HepG2 (cell line): ENCODE measurements around the gene SALL2. TPM values are rescaled to one million over a fixed set of nuclear protein-coding genes. Genes with fewer than 3 reads are reported as not detected.
A peak's percentile ranks its signal among the peaks of the same experiment; 100 is the strongest.

Experiments
- KLF15 ChIP-seq: sonication (generic); formaldehyde crosslinking; IDR thresholded peaks from 2 replicates; pipeline ENCODE4 v1.8.1; 2023; ENCODE audit warnings: borderline replicate concordance, mild to moderate bottlenecking, inconsistent platforms, missing genetic modification reagents, mixed read lengths
- KLF6 ChIP-seq: IDR thresholded peaks from 2 replicates; pipeline ENCODE4 v1.8.0; 2016; ENCODE audit warnings: missing biosample characterization, missing genetic modification reagents
- RFX1 ChIP-seq: fragments of 450-650 bp; IDR thresholded peaks from 2 replicates; pipeline ENCODE4 v1.6.1; 2017
- SUZ12 ChIP-seq: fragments of 150-350 bp; IDR thresholded peaks from 2 replicates; pipeline ENCODE4 v1.6.1; 2014; ENCODE audit warnings: low read depth, low read length
- TEAD2 ChIP-seq: sonication (generic); formaldehyde crosslinking; IDR thresholded peaks from 2 replicates; pipeline ENCODE4 v1.9.0; 2021; ENCODE audit warnings: missing genetic modification reagents
- ZKSCAN1 ChIP-seq: fragments of 150-350 bp; IDR thresholded peaks from 2 replicates; pipeline ENCODE4 v1.6.1; 2014; ENCODE audit warnings: low read length
- ZNF143 ChIP-seq: sonication (generic); formaldehyde crosslinking; IDR thresholded peaks from 2 replicates; pipeline ENCODE4 v1.4.0; 2020; ENCODE audit warnings: missing genetic modification reagents
- ZNF234 ChIP-seq: sonication (generic); formaldehyde crosslinking; conservative IDR thresholded peaks from 2 replicates; pipeline ENCODE4 v1.5.1; 2020; ENCODE audit warnings: mild to moderate bottlenecking, missing genetic modification reagents
- ZNF530 ChIP-seq: sonication (generic); formaldehyde crosslinking; IDR thresholded peaks from 2 replicates; pipeline ENCODE4 v1.5.0; 2020; ENCODE audit warnings: low read depth, mild to moderate bottlenecking, missing genetic modification reagents
- ZNF660 ChIP-seq: sonication (generic); formaldehyde crosslinking; IDR thresholded peaks from 2 replicates; pipeline ENCODE4 v1.5.1; 2020; ENCODE audit warnings: mild to moderate bottlenecking, low read depth, missing genetic modification reagents, borderline replicate concordance
- ZNF737 ChIP-seq: sonication (generic); formaldehyde crosslinking; IDR thresholded peaks from 2 replicates; pipeline ENCODE4 v1.5.0; 2020; ENCODE audit warnings: missing genetic modification reagents, mild to moderate bottlenecking, borderline replicate concordance
- ZNF746 ChIP-seq: sonication (generic); formaldehyde crosslinking; IDR thresholded peaks from 2 replicates; pipeline ENCODE4 v1.8.0; 2022; ENCODE audit warnings: mild to moderate bottlenecking, missing genetic modification reagents
- ZNF790 ChIP-seq: sonication (generic); formaldehyde crosslinking; IDR thresholded peaks from 2 replicates; pipeline ENCODE4 v1.8.0; 2022; ENCODE audit warnings: missing genetic modification reagents, mild to moderate bottlenecking, borderline replicate concordance
- polyA plus RNA-seq, 8 experiments: library from polyadenylated mRNA; depleted of rRNA in 3 of 8; stranded (reverse) in 7 of 8; unstranded in 1 of 8; fragments of >200 nt; fragmentation: Illumina TruSeq in 4 of 8; extraction: Trizol in 4 of 8; gene quantifications; 2 replicates each; pipeline versions ENCODE4 v1.2.1 to v1.2.3, GENCODE V29; 2011 to 2016; ENCODE audit warnings: low read depth in 4 of 8, missing spikeins in 1 of 8, mixed read lengths in 1 of 8; ENCODE audit not compliant: insufficient read depth in 1 of 8
- total RNA-seq, 5 experiments: library from RNA; depleted of rRNA; stranded (reverse); fragments of >200 nt; fragmentation: Illumina TruSeq; extraction: Trizol; gene quantifications; 2 replicates each; pipeline ENCODE4 v1.2.3, GENCODE V29; 2016; ENCODE audit warnings: low read depth in 1 of 5
- TF ChIP-seq, protein P1 (sequence below): sonication (generic); formaldehyde crosslinking; IDR thresholded peaks from 2 replicates; pipeline ENCODE4 v1.5.0; 2020; ENCODE audit warnings: mild to moderate bottlenecking, missing genetic modification reagents, borderline replicate concordance
- TF ChIP-seq, protein P2 (sequence below): sonication (generic); formaldehyde crosslinking; IDR thresholded peaks from 2 replicates; pipeline ENCODE4 v1.5.0; 2020; ENCODE audit warnings: missing genetic modification reagents
- TF ChIP-seq, protein P3 (sequence below): sonication (generic); formaldehyde crosslinking; IDR thresholded peaks from 2 replicates; pipeline ENCODE4 v1.5.1; 2020; ENCODE audit warnings: missing genetic modification reagents, mild to moderate bottlenecking, borderline replicate concordance
- TF ChIP-seq, protein P4 (sequence below): sonication (generic); formaldehyde crosslinking; IDR thresholded peaks from 2 replicates; pipeline ENCODE4 v1.9.0; 2021; ENCODE audit warnings: missing genetic modification reagents, borderline replicate concordance

Gene SALL2
- total and polyA plus RNA-seq, 2 of the 13 experiments (the other 11 are each of a cell fraction or from before 2014, with no cell fraction given), result 4.9 to 5.8 TPM

DNA sequence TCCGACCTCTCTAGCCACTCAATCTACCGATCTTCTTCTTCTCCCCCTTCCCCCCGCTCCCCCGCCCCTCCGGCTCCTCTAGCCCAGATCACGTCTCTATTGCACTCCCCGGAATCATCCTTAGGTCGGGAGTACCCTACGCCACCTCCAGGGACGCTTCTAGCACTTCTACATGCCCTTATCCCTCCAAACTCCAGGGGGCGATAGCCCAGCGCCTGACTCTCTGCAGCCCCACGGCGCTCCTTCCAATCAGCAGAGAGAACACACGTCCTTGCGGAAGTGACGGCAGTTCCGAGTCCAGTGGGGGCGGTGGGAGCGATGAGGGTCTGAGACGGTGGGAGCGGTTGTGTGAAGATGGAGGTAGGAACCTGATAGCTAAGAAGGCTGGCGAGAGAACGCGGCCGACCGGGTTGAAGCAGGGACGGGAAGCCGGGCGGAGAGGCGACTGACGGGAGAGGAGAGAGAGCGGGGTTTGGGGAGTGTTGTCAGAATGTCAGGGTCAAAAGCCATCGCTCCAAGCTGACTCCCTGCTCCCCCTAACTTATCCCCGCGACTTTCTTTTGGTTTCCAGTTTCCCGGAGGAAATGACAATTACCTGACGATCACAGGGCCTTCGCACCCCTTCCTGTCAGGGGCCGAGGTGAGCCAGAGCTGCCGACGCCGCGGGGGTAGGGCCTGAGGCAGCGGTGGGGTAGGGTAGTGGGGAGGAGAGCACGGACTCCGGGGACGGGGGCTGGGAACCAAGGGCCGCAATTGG lies 49.0 kb downstream of the SALL2 start, which contains the start of the genes RAB2B and TOX4 (continued):
- TF ChIP-seq, protein P1, sequence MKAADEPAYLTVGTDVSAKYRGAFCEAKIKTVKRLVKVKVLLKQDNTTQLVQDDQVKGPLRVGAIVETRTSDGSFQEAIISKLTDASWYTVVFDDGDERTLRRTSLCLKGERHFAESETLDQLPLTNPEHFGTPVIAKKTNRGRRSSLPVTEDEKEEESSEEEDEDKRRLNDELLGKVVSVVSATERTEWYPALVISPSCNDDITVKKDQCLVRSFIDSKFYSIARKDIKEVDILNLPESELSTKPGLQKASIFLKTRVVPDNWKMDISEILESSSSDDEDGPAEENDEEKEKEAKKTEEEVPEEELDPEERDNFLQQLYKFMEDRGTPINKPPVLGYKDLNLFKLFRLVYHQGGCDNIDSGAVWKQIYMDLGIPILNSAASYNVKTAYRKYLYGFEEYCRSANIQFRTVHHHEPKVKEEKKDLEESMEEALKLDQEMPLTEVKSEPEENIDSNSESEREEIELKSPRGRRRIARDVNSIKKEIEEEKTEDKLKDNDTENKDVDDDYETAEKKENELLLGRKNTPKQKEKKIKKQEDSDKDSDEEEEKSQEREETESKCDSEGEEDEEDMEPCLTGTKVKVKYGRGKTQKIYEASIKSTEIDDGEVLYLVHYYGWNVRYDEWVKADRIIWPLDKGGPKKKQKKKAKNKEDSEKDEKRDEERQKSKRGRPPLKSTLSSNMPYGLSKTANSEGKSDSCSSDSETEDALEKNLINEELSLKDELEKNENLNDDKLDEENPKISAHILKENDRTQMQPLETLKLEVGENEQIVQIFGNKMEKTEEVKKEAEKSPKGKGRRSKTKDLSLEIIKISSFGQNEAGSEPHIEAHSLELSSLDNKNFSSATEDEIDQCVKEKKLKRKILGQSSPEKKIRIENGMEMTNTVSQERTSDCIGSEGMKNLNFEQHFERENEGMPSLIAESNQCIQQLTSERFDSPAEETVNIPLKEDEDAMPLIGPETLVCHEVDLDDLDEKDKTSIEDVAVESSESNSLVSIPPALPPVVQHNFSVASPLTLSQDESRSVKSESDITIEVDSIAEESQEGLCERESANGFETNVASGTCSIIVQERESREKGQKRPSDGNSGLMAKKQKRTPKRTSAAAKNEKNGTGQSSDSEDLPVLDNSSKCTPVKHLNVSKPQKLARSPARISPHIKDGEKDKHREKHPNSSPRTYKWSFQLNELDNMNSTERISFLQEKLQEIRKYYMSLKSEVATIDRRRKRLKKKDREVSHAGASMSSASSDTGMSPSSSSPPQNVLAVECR (CRISPR knock-in tag), result peak; percentile 96
- no peak for TF ChIP-seq ZNF530 (CRISPR knock-in tag)
- peak; percentile 81 for TF ChIP-seq KLF6 (CRISPR knock-in tag)
- peak; percentile 50; the same call in 1 of the 2 replicates for TF ChIP-seq ZNF143 (CRISPR knock-in tag)
- TF ChIP-seq, protein P2, sequence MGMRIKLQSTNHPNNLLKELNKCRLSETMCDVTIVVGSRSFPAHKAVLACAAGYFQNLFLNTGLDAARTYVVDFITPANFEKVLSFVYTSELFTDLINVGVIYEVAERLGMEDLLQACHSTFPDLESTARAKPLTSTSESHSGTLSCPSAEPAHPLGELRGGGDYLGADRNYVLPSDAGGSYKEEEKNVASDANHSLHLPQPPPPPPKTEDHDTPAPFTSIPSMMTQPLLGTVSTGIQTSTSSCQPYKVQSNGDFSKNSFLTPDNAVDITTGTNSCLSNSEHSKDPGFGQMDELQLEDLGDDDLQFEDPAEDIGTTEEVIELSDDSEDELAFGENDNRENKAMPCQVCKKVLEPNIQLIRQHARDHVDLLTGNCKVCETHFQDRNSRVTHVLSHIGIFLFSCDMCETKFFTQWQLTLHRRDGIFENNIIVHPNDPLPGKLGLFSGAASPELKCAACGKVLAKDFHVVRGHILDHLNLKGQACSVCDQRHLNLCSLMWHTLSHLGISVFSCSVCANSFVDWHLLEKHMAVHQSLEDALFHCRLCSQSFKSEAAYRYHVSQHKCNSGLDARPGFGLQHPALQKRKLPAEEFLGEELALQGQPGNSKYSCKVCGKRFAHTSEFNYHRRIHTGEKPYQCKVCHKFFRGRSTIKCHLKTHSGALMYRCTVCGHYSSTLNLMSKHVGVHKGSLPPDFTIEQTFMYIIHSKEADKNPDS (CRISPR knock-in tag), result no peak; the same call in 1 of the 2 replicates
- peak; percentile 74; the same call in 1 of the 2 replicates for TF ChIP-seq ZNF790 (CRISPR knock-in tag)
- TF ChIP-seq ZNF746 (CRISPR knock-in tag), result no peak; the same call in 1 of the 2 replicates
- TF ChIP-seq TEAD2 (CRISPR knock-in tag), result peak; percentile 87; the same call in 1 of the 2 replicates
- no peak for TF ChIP-seq ZNF234 (CRISPR knock-in tag)
- no peak for TF ChIP-seq ZNF660 (CRISPR knock-in tag)
- TF ChIP-seq, protein P3, sequence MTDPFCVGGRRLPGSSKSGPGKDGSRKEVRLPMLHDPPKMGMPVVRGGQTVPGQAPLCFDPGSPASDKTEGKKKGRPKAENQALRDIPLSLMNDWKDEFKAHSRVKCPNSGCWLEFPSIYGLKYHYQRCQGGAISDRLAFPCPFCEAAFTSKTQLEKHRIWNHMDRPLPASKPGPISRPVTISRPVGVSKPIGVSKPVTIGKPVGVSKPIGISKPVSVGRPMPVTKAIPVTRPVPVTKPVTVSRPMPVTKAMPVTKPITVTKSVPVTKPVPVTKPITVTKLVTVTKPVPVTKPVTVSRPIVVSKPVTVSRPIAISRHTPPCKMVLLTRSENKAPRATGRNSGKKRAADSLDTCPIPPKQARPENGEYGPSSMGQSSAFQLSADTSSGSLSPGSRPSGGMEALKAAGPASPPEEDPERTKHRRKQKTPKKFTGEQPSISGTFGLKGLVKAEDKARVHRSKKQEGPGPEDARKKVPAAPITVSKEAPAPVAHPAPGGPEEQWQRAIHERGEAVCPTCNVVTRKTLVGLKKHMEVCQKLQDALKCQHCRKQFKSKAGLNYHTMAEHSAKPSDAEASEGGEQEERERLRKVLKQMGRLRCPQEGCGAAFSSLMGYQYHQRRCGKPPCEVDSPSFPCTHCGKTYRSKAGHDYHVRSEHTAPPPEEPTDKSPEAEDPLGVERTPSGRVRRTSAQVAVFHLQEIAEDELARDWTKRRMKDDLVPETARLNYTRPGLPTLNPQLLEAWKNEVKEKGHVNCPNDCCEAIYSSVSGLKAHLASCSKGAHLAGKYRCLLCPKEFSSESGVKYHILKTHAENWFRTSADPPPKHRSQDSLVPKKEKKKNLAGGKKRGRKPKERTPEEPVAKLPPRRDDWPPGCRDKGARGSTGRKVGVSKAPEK (CRISPR knock-in tag), result no peak
- no peak for TF ChIP-seq RFX1
- TF ChIP-seq ZKSCAN1, result peak; percentile 76
- peak; percentile 60; the same call in 1 of the 2 replicates for TF ChIP-seq KLF15 (CRISPR knock-in tag)
- TF ChIP-seq, protein P4, sequence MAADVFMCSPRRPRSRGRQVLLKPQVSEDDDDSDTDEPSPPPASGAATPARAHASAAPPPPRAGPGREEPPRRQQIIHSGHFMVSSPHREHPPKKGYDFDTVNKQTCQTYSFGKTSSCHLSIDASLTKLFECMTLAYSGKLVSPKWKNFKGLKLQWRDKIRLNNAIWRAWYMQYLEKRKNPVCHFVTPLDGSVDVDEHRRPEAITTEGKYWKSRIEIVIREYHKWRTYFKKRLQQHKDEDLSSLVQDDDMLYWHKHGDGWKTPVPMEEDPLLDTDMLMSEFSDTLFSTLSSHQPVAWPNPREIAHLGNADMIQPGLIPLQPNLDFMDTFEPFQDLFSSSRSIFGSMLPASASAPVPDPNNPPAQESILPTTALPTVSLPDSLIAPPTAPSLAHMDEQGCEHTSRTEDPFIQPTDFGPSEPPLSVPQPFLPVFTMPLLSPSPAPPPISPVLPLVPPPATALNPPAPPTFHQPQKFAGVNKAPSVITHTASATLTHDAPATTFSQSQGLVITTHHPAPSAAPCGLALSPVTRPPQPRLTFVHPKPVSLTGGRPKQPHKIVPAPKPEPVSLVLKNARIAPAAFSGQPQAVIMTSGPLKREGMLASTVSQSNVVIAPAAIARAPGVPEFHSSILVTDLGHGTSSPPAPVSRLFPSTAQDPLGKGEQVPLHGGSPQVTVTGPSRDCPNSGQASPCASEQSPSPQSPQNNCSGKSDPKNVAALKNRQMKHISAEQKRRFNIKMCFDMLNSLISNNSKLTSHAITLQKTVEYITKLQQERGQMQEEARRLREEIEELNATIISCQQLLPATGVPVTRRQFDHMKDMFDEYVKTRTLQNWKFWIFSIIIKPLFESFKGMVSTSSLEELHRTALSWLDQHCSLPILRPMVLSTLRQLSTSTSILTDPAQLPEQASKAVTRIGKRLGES (CRISPR knock-in tag), result no peak
- TF ChIP-seq ZNF737 (CRISPR knock-in tag), result no peak
- TF ChIP-seq SUZ12, result no peak
